Endothelial cell of umbilical vein (primary cell): Measurements from ENCODE around the gene SCAF8. TPM values are rescaled to one million over a fixed set of nuclear protein-coding genes. Genes with fewer than 3 reads are reported as not detected.

Experiments used
- BruUV-seq: library from RNA; stranded (reverse); fragments of 400-500 nt; replicated peaks from 2 replicates; lab custom pipeline; 2021; lab: Mats Ljungman, UMichigan
- CTCF ChIA-PET: fragments of 300-600, 350-600 bp; sonication (Branson Sonifier 250); formaldehyde crosslinking; loops from one replicate; lab custom pipeline; 2021; ENCODE audit warnings: antibody characterized with exemption, inconsistent platforms; lab: Charles Lee
- POLR2A ChIA-PET: fragments of 300-600, 350-600 bp; sonication (Branson Sonifier 250); formaldehyde crosslinking; loops from one replicate; lab custom pipeline; 2021; ENCODE audit warnings: antibody characterized with exemption, inconsistent platforms; lab: Charles Lee
- DNase-seq: peaks from one replicate; pipeline ENCODE4 v3.0.0-alpha.2; 2011; ENCODE audit warnings: low read depth, low spot score
- FAIRE-seq: peaks from 2 replicates; lab custom pipeline; 2011; peaks lifted over from hg19 to GRCh38; lab: Jason Lieb, UNC
- H2AFZ ChIP-seq: 2 replicates; pipeline ENCODE4 v1.6.0; 2012; ENCODE audit warnings: low read depth, low read length, control low read depth, inconsistent platforms
- H3K27ac ChIP-seq: 2 replicates; pipeline ENCODE4 v1.5.1; 2011; ENCODE audit warnings: low read depth, mild to moderate bottlenecking, control low read depth, low read length, moderate library complexity; ENCODE audit not compliant: insufficient read depth
- H3K27me3 ChIP-seq, 2 experiments: 2 replicates each; pipeline versions ENCODE4 v1.6.0 to v1.6.1; 2011; ENCODE audit warnings: low read length in 2 of 2, mixed read lengths in 1 of 2; ENCODE audit not compliant: control insufficient read depth in 2 of 2, insufficient read depth in 2 of 2
- H3K36me3 ChIP-seq, 2 experiments: 2 replicates in 1 of 2; 3 replicates in 1 of 2; pipeline ENCODE4 v1.5.1; 2011; ENCODE audit warnings: low read length in 2 of 2, mild to moderate bottlenecking in 1 of 2, moderate library complexity in 1 of 2; ENCODE audit not compliant: control insufficient read depth in 2 of 2, insufficient read depth in 2 of 2; ENCODE audit errors: extremely low read depth in 1 of 2
- H3K4me1 ChIP-seq: 3 replicates; pipeline ENCODE4 v1.5.1; 2011; ENCODE audit warnings: mild to moderate bottlenecking, low read length; ENCODE audit not compliant: control insufficient read depth, insufficient read depth; ENCODE audit errors: extremely low read depth
- H3K4me2 ChIP-seq: 2 replicates; pipeline ENCODE4 v1.6.1; 2011; ENCODE audit warnings: low read length, control low read depth, mixed read lengths; ENCODE audit not compliant: insufficient read depth
- H3K4me3 ChIP-seq, 3 experiments: fragments of 200-600 bp in 1 of 3; sonication (generic), shearing (Covaris generic) in 1 of 3; replicated peaks in 1 of 3; 2 replicates each; pipeline ENCODE4 v1.5.1; 2011 to 2016; ENCODE audit warnings: control low read depth in 3 of 3, low read length in 3 of 3, mild to moderate bottlenecking in 2 of 3, inconsistent platforms in 1 of 3, low read depth in 1 of 3, moderate library complexity in 1 of 3; ENCODE audit not compliant: insufficient read depth in 1 of 3
- H3K79me2 ChIP-seq: 2 replicates; pipeline ENCODE4 v1.6.0; 2012; ENCODE audit warnings: low read length, inconsistent platforms; ENCODE audit not compliant: control insufficient read depth, insufficient read depth
- H3K9ac ChIP-seq: replicated peaks from 2 replicates; pipeline ENCODE3; 2011; ENCODE audit warnings: low read length, control low read depth; ENCODE audit not compliant: insufficient read depth; ENCODE audit errors: extremely low read depth
- H3K9me1 ChIP-seq: replicated peaks from 3 replicates; pipeline ENCODE4 v1.6.0; 2011; ENCODE audit warnings: mild to moderate bottlenecking, low read length; ENCODE audit not compliant: control insufficient read depth, insufficient read depth; ENCODE audit errors: extremely low read depth
- H3K9me3 ChIP-seq: replicated peaks from 2 replicates; pipeline ENCODE4 v1.5.1; 2012; ENCODE audit warnings: low read length, inconsistent platforms; ENCODE audit not compliant: control insufficient read depth, insufficient read depth
- H4K20me1 ChIP-seq: replicated peaks from 2 replicates; pipeline ENCODE3; 2011; ENCODE audit warnings: mild to moderate bottlenecking, low read length; ENCODE audit not compliant: control insufficient read depth, insufficient read depth; ENCODE audit errors: extremely low read depth
- CTCF ChIP-seq, 2 donors: IDR thresholded peaks; 1 replicate in 1 of 2; 2 replicates in 1 of 2; pipeline ENCODE4 v1.5.1; 2011; ENCODE audit warnings: low read length in 2 of 2, mild to moderate bottlenecking in 2 of 2, moderate library complexity in 2 of 2, control low read depth in 1 of 2, inconsistent platforms in 1 of 2, low read depth in 1 of 2; ENCODE audit not compliant: insufficient read depth in 1 of 2; ENCODE audit errors: extremely low read depth in 1 of 2
- EZH2 ChIP-seq: IDR thresholded peaks from 2 replicates; pipeline ENCODE4 v1.6.1; 2012; ENCODE audit warnings: borderline replicate concordance, low read depth, mild to moderate bottlenecking, moderate library complexity, low read length, inconsistent platforms; ENCODE audit not compliant: severe bottlenecking
- FOS ChIP-seq: IDR thresholded peaks from 2 replicates; pipeline ENCODE4 v1.6.1; 2011; ENCODE audit warnings: mild to moderate bottlenecking, low read length, moderate library complexity, borderline replicate concordance; ENCODE audit not compliant: insufficient read depth
- GATA2 ChIP-seq: IDR thresholded peaks from 2 replicates; pipeline ENCODE4 v1.7.0; 2011; ENCODE audit warnings: low read depth, mild to moderate bottlenecking, moderate library complexity, mixed read lengths, low read length; ENCODE audit not compliant: insufficient read length, insufficient read depth
- JUN ChIP-seq: IDR thresholded peaks from 2 replicates; pipeline ENCODE4 v1.6.1; 2011; ENCODE audit warnings: borderline replicate concordance, low read depth; ENCODE audit not compliant: insufficient read length, insufficient read depth
- MAX ChIP-seq: IDR thresholded peaks from 2 replicates; pipeline ENCODE4 v1.6.1; 2011; ENCODE audit not compliant: insufficient read depth, insufficient read length
- MYC ChIP-seq: IDR thresholded peaks from one replicate; pipeline ENCODE4 v1.6.1; 2011; ENCODE audit warnings: mild to moderate bottlenecking, low read depth, low read length
- POLR2A ChIP-seq: IDR thresholded peaks from 2 replicates; pipeline ENCODE4 v1.6.1; 2012; ENCODE audit warnings: low read depth, mild to moderate bottlenecking, control low read depth, low read length
- POLR2AphosphoS5 ChIP-seq: IDR thresholded peaks from 2 replicates; pipeline ENCODE4 v1.6.1; 2012; ENCODE audit warnings: low read depth, mild to moderate bottlenecking, control low read depth, low read length, moderate library complexity; ENCODE audit not compliant: insufficient read depth
- dilution Hi-C: fragments of 300-500 bp; cut with MboI; formaldehyde crosslinking; loops from one replicate; pipeline ENCODE4 v1.15.0; 2019; ENCODE audit warnings: low sequenced_read_pairs; ENCODE audit not compliant: extremely low pct_ligation_motif_present
- intact Hi-C: fragments of 100-400 bp; cut with micrococcal nuclease; formaldehyde crosslinking; loops from one replicate; pipeline ENCODE4 v1.10.0; 2022
- polyA plus RNA-seq, 4 experiments: library from polyadenylated mRNA; depleted of rRNA in 3 of 4; stranded (reverse) in 3 of 4; unstranded in 1 of 4; fragments of >200 nt; gene quantifications; 2 replicates each; pipeline versions ENCODE4 v1.2.1 to v1.2.3, GENCODE V29; 2011 to 2012; ENCODE audit warnings: missing spikeins in 1 of 4
- total RNA-seq: library from RNA; stranded (reverse); gene quantifications from 2 replicates; pipeline ENCODE4 v1.2.3, GENCODE V29; 2021

The SCAF8 gene
- total and polyA plus RNA-seq, 2 donors (not counting 3 experiments of a cell fraction or from before 2014, with no cell fraction given) = 11.7 to 37.8 TPM

- CTCF ChIA-PET = no interaction called here
- no peaks in the 10 kb centered on the region for H3K27me3 ChIP-seq
- no peak overlapping the region for H3K4me3 ChIP-seq
- DNase-seq (no peak), FAIRE-seq (no peak)
- intact Hi-C loops (no loop called here), dilution Hi-C loops (no loop called here)
- H3K4me1 ChIP-seq = peaks cover 4% of the 10 kb centered on the region
- H3K9me3 ChIP-seq = no peaks in the 10 kb centered on the region
- H4K20me1 ChIP-seq = peaks cover 17% of the 10 kb centered on the region
- H3K4me2 ChIP-seq = no peak overlapping the region
- no TSS peak for BruUV-seq
- H3K27ac ChIP-seq = no peak overlapping the region
- no peaks in the 10 kb centered on the region for H3K36me3 ChIP-seq
- no peak overlapping the region for H3K9ac ChIP-seq
- H3K79me2 ChIP-seq = peaks cover 98% of the 10 kb centered on the region
- H2AFZ ChIP-seq = no peak overlapping the region
- POLR2A ChIA-PET = no interaction called here
- no peaks in the 10 kb centered on the region for H3K9me1 ChIP-seq
- TF ChIP-seq JUN = no peak
- no peak for TF ChIP-seq POLR2A
- TF ChIP-seq MAX = no peak
- TF ChIP-seq GATA2 = no peak
- TF ChIP-seq CTCF (IDR thresholded peaks at IDR 0.05; ENCODE audit: extremely low read depth in 1 of 2, insufficient read depth in 1 of 2, low read depth in 1 of 2, low read length in 2 of 2) = no peak
- no peak for TF ChIP-seq EZH2
- no peak for TF ChIP-seq FOS
- TF ChIP-seq MYC = no peak
- TF ChIP-seq POLR2AphosphoS5 = no peak
Measured at GRCh38 chr6:154749341-154749740, 16.1 kb downstream of the SCAF8 start.
